SKM-1 treated with dmso at 0.1 percent for 144 hours (cell line): ENCODE data around the gene BATF2.
"Not testable (repeated sequence)": the region's sequence is repeated elsewhere in the genome, so short reads cannot be mapped to it uniquely, and the experiment has no call there.

Source experiments
- DNase-seq: peaks from one replicate; lab custom pipeline; 2025; ENCODE audit not compliant: unreplicated experiment; lab: John Stamatoyannopoulos, UW

The BATF2 gene

DNA sequence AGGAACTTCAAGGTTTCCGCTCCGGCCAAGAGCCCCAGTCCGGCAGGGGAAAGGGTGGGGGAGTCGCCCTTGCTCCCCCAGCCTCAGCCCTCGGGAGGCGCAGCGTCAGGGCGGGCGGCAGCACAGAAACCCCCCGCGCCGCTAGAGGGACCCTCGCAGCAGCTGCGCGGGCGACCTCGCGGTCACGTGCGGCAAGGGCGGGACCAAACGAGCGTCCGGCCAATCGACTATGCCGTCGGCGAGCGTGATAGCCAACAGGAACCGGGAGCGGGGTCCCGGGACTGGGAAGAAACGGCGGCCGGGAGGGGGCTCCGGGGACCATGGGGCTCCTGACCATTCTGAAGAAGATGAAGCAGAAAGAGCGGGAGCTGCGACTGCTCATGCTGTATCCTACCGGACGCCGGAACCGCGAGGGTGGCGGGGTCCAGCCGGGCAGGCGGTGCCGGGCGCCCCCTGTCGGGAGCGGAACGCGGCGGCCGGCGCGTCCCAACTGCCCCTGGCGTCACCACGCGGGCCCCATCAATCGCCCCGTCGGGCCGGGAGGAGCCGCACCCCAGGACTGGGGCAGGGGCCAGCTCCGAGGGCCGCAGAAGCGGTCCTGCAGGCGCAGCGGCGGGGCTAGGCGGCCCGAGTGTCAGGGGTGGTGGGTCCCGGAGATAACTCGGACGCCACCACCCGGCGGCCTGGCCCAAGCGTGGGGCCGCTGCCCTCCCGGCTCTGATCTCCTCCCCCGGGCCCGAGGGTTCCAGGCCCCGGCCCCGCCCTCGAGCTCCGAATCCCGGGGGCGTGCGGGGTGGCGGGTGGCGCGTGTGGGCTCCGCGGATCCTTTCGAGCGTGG is 17.3 kb upstream of the BATF2 start, which contains the start of gene ARL2:
ARL2 (plus strand) TSS at position 273 of the 838 bp plus-strand sequence; CDS start at position 321, 48 bp downstream.
- DNase-seq = peak; percentile 87

DNA sequence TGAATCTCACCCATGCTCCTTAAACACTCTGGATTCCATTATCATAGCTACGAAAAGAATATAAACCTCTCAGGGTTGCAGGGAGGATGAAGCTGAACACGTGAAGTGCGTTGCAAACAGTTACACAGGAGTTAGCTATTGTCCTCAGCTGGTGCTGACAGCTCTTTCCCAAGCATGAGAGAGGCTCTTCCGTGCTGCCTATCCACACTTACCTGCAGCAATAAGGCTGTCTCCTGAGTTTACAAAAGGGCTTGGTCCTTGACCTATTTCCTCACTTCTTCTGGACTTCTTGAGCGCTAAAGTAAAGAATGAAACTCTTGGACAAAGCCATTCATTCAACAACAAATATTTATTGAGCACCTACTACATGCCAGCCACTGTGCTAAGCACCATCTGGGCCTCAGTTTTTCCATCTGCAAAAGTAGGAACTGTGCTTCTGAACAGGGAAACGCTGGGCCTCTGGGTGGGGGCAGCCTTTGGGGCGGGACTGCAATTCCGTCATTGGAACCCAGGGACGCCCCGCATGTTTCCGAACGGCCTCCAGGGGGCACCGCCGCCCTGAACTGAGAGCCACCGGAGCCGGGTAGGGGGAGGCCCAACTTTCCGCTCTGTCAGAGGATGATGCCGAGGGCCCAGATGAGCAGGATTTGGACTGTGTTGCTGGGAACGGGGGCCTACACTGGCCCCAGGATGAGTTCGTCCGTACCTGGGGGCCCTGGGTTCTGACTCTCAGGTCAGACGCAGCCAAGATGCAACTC is 16.5 kb upstream of the BATF2 start:
- peak; percentile 93 for DNase-seq

DNA sequence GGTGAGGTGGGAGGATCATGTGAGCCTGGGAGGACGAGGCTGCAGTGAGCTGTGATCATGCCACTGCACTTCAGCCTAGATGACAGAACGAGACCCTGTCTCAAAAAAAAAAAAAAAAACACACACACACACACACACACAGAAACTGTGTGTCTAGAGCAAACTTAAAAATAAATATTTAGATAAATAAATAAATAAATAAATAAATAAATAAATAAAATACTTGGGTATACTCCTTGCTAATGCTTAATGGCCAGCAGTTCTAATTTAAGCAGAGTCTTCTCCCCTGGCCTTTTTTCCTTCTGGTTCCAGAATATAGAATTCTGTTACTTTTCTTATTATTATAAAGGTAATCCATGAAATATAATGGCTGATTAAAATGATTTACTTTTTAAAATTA is 12.1 kb upstream of the BATF2 start:
- DNase-seq = no peak

DNA sequence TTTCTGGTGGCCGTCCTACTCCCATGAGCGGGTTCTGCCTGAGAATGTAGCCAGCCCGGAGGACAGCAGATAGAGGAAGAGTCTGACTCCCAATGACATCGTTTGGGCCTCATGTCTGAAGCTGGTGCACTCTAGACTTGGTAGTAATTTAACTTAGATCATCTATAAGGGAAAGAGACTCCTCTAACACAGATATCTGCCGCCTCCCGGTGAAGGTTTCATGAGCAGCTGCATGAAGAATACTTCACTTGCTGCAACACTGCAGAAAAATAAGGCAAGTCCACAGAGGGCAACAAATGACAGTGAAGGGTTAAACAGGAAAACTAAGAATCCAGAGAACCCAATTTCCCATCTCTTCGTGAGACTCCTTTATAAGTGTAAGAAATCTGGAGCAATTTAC is 11.2 kb upstream of the BATF2 start:
- DNase-seq = no peak

DNA sequence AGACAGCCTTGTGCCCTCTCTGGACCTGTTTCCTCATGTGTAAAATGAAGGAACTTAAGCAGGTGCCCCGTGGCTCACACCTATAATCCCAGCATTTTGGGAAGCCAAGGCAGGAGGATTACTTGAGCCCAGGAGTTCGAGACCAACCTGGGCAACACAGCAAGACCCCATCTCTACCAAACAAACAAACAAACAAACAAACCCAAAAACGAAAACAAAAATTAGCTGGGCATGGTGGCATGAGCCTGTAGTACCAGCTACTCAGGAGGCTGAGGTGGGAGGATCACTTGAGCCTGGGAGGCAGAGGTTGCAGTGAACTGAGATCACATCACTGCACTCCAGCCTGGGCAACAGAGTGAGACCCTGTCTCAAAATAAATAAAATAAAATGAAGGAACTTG is 7.2 kb upstream of the BATF2 start:
- DNase-seq = not testable (repeated sequence)

DNA sequence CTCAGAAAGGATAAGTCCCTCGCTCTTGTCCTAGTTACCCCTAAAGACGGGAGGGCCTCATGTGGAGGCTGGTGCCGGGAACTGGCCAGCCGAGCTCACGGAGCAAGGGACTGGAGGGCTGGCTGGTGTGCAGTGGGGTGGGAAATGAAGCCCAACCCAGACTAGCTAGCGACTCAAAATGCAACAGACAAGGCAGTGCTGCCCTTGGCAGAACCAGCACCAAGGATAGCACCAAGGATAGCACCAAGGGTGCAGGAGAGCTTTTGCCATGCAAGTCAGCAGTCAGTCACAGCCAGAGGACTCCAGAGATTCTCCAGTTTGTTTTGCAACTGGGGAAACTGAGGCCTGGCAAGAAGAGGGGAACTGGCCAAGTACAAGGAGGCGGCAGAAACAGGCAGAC is 6.5 kb upstream of the BATF2 start:
- no peak for DNase-seq

DNA sequence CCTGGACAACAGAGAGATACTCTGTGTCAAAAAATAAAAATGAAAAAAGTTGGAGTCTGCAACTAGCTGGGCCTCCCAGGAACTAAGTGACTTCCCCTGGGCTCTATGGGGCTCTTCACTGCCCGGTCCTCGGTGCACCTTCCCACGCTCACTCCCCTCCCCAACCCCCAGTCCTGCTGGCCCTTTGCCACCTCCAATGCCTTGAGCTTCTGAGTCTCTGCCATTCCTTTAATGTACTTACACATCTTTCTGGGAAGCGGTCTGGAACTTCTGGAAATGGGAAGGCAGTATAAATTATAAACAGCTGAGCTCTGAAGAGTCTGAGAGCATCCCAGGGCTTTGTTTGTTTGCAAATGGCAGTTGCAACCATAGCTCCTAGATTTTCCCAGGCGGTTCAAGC is 5.9 kb upstream of the BATF2 start:
- DNase-seq = no peak

DNA sequence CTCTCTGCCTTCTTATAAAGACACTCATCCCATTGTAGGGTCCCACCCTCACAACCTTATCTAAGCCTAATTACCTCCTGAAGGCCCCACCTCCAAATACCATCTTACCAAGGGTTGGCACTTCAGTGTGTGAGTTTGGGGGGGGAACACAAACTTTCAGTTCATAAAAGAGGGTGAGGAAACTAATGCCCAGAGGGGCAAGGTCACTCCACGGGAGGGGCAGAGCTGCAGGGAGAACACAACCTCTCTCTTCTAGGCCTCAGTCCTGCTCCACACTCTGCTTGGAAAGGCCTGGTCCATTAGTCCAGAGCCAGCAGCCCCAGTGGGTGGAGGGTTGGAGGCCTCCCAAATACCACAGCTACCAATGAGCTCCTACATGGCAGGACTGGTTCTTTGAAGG is 2.7 kb upstream of the BATF2 start:
- DNase-seq = no peak

DNA sequence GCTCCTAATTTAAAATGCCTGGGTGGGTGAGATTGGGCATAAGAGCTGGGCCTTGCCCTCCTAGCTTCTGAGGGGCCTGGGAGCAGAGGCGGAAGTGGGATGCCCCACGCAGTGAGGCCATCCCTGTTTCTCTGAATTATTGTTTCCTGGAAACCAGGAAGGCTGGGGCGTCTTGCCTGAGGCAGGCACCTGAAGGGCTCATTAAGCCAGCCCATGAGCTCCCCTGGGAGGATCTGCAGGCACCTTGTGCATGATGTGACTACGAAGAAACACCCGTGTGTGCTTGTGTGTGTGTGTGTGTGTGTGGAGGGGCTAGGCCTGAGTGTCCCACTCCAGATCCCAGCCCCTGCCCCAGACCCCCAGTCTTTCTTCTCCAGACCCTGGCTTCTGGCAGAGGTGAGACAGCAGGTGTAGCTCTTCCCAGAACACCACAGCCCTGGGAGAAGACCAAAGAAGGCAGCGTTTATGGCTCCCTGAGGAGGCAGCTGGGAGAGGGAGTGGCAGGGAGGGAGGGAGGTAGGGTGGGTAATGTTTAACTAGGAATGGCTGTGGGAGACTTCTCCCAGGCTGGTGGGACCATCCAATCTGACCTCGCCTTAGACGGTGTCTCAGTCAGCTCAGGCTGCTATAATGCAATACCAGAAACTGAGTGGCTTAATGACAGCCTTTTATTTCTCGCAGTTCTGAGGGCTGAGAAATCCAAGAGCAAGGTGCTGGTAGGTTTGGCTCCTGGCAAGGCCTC is 2.1 kb upstream of the BATF2 start:
- no peak for DNase-seq

DNA sequence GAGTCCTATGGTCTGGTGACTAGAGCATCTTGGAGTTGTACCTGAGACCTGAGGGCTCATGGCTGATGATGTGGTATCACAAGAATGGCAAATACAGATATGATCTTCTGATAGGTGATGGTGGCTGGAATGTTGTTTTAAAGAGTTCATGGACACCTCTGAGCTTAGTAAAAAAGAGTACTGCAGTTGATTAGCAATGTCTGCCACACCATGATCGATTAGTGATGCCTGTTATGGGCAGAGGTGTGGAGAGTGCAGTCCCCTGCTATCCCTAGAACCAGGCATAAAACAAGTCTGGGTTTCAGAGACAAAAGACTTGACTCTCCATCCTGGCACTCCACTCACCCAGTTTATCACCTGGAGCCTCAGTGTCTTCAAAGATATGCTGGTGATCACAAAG is 1.4 kb upstream of the BATF2 start:
- no peak for DNase-seq

DNA sequence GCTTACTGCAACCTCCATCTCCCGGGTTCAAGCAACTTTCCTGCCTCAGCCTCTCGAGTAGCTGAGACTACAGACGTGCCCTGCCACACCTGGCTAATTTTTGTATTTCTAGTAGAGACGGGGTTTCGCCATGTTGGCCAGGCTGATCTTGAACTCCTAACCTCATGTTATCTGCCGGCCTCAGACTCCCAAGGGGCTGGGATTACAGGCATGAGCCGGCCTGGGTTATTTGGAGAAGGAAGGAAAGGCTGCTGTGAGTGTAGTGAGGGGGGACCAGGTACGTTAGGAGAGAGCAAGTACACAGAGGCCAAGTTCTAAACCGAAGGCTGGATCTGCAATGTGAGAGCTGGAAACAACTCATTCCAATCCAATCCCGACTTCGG is 453 bp downstream of the BATF2 start:
- no peak for DNase-seq

DNA sequence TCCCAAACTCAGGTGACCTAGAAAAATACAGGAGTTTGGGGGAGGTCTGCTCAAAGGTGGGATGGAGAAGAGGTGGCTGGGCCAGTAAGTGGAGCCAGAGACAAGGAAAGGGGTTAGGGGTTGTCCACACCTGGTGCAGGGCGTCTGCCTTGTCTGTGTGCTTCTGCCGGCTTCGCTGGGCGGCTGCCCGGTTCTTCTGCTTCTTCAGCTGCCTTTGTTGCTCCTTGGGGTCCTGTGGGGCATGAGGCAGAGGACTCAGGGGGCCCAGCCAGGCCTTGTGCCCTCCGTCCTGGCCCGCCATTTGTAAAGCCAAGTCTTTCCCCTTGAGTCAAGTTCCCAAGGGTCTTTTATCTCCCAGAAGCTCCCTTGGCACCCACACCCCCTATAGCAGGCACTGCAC is 2.5 kb downstream of the BATF2 start:
- no peak for DNase-seq

DNA sequence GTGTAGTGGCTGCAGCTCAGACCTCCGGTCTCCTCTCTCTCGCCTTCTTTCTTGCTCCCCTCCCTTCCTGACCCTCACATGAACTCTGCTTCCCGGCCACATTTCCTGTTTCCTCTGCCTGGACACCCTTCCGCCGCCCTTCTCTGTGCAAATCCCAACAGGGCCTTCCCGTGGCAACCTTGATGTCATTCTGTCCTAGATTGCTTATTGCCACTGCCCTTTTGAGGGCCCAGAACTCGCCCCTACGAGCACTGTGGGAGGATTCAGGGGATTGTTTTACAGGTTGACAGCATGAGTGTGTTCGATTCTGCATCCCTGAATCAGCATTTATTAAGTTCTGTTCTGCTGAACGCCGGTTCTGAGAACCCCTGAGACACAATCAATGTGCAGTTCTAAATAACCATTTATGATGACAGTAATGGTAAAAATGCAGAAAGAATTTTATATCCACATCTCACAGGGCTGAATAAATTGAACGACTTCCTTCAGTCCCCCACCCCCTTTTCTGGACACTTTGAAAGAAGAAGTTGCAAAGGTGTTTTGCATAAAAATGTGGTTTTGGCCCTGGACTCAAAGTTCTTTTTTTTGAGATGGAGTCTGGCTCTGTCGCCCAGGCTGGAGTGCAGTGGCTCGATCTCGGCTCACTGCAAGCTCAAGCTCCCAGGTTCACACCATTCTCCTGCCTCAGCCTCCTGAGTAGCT is 6.4 kb downstream of the BATF2 start:
- peak; percentile 62 for DNase-seq

DNA sequence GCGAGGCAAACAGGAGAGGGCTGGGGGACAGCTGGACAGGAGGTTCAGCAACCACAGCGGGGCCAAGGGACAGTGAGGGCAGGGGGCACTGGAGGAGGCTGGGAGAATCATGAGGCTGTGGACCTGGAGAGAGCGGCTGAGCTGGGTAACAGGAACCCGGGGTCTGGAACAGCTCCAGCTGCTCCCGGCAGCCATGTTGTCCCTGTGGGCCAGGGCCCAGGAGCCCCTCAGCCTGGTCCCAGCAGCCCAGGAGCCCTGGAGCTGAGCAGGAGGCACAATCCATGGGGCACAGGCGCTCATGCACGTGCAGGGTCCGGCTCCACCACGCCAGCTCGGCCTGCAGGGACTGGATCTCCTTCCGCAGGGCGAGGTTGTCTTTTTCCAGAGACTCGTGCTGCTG is 7.4 kb downstream of the BATF2 start:
- DNase-seq = no peak

DNA sequence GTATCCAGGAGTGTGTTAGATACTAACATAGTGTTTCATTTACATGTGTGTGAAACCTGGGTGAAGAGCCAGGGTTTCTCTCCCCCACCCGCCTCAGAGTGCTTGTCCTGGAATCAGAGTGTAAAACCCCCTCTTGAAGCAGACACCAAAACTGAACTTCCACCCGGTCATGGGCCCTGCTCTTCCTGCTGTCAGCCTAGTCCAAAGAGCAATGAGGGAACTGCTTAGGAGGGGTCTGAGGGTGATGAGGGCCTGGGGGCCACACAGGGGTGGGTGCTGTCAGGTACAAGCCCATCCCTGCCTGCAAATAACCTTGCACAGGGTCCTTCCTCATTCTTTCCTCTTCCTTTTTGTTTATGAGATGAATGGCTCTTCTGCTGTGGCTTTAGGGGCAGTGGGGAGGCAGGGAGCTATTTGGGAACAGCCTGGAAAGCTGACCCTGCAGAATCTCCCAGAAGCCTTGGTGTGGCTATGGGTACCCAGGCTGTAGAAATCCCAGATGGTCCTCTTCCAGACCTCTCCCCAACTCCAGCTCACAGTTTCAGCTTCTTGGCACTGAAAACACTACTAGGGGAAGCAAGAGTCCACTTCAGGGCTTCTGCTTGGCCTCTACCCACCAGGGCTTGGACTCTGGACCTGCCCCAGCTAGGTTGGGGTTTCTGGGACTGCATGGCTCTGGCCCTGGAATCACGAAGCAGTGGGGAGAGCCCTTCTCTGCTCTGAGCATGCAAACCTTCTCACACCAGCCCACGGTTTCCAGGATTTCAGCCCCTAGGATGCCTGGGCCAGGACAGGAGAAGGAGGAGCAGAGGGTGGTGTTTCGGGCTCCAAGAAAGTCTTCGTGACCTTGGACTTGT is 8.5 kb downstream of the BATF2 start:
- DNase-seq = peak; percentile 17

DNA sequence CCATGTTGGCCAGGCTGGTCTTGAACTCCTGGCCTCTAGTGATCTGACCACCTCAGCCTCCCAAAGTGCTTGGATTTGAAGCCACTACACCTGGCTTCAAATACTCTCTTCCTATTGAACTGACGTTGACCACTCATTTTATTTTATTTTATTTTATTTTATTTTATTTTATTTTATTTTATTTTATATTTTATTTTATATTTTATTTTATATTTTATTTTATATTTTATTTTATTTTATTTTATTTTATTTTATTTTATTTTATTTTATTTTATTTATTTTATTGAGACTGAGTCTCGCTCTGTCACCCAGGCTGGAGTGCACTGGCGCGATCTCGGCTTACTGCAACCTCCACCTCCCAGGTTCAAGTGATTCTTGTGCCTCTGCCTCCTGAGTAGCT is 13.4 kb downstream of the BATF2 start:
- not testable (repeated sequence) for DNase-seq

DNA sequence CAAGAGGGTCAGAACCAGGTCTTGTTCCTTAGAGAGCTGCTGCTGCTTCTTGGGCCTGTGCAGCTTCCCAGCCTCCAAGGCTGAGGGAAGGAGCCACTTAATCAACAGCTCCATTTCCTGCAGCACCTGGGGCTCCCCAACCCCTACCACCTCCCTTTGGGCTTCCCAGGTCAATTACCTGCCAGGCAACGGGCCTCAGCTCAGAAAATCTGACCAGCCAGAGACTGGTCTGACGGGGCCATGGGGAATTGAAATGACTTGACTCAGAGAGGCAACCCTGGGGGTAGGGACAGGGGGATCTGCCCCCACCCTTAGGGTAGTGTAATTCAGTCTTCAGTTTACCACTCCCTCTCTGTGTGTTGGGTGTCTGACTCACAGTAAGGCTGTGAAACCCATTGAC is 20.1 kb downstream of the BATF2 start:
- DNase-seq = no peak

DNA sequence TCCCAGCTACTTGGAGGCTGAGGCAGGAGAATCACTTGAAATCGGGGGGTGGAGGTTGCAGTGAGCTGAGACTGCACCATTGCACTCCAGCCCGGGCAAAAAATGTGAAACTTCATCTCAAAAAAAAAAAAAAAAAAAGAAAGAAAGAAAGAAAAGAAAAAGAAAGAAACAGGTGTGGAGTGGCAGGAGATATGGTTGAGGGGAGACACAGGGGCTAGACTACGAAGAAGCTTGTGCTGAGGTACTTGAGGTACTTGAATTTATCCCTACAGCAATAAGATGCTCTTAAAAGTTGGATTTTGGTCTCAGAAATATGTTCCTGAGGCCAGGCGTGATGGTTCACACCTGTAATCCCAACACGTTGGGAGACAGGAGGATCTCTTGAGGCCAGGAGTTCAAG is 22.6 kb downstream of the BATF2 start:
- DNase-seq = no peak

DNA sequence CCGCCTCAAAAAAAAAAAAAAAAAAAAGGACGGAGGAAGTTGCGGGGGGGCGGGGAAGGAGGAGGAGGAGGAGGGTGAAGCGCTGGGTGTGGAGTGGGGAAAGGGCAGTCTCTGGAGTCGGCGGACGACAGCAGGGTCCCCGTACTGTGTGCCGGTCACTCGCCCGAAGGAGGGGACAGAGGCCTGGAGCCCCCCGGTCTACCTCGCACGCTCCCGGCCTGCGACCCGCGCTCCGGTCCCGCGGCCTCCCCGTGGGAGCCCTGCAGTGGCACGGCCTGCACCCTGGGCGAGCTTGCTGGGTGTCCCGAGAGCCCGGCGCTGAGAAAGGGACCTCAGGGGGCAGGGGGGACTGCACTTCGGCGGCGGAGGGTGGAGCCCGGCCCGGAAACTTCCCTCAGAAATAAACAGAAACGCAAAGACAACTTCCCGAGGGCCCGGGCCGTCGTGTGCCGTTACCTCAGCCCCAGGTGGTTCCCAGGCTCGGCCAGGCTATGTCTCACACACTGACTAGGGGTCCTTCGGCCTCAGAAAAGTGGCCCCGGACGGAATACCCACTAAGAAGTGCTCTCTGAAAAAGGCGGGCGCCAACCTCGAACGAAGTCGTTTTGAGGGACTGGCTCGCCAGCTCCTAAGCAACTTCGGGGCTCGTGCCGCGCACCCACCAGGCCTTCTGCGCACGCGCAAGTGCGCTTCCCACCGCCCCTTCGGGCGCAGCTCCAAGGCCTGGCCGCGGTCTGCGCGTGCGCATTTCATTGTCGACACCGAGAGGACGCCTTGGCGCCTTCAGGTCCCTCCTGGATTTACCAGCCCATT is 25.1 kb downstream of the BATF2 start, which contains the start of gene MAJIN:
MAJIN (minus strand) TSS at position 688 of the 813 bp plus-strand sequence. CDS start 12,703 bp downstream, outside the sequence.
- DNase-seq = no peak
